Effector CD4-positive, alpha-beta T cell (primary cell): ENCODE measurements around the gene AIM2.

Experiments
- DNase-seq: peaks from one replicate; pipeline ENCODE4 v3.0.0-alpha.2; 2020

The AIM2 gene

GRCh38 chr1:159014003-159014571 lies 62.5 kb downstream of the AIM2 start:
- no peak for DNase-seq

GRCh38 chr1:159012495-159012894 lies 64.1 kb downstream of the AIM2 start:
- DNase-seq: peak; percentile 35
